ENCODE results near the gene GIPC2.

GRCh38 chr1:78070758-78071157, 25.0 kb downstream of the GIPC2 start:
- TF ChIP-seq, protein P1, sequence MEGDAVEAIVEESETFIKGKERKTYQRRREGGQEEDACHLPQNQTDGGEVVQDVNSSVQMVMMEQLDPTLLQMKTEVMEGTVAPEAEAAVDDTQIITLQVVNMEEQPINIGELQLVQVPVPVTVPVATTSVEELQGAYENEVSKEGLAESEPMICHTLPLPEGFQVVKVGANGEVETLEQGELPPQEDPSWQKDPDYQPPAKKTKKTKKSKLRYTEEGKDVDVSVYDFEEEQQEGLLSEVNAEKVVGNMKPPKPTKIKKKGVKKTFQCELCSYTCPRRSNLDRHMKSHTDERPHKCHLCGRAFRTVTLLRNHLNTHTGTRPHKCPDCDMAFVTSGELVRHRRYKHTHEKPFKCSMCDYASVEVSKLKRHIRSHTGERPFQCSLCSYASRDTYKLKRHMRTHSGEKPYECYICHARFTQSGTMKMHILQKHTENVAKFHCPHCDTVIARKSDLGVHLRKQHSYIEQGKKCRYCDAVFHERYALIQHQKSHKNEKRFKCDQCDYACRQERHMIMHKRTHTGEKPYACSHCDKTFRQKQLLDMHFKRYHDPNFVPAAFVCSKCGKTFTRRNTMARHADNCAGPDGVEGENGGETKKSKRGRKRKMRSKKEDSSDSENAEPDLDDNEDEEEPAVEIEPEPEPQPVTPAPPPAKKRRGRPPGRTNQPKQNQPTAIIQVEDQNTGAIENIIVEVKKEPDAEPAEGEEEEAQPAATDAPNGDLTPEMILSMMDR (IDR thresholded peaks at IDR 0.05), result no peak
- peak in 1 of 2 donors; percentile 29 for TF ChIP-seq POLR2A (IDR thresholded peaks at IDR 0.05)

Data from adrenal gland (tissue), 5 donors.